Chondrocyte (in vitro differentiated cells): ENCODE results near the gene BUD13. TPM values are rescaled to one million over a fixed set of nuclear protein-coding genes. Genes with fewer than 3 reads are reported as not detected.
"Not testable (repeated sequence)": the region's sequence is repeated elsewhere in the genome, so short reads cannot be mapped to it uniquely, and the experiment has no call there.

ENCODE experiments used
- DNase-seq: peaks from one replicate; pipeline ENCODE4 v3.0.0; 2021; ENCODE audit warnings: mixed read lengths, low spot score
- H3K27ac Mint-ChIP-seq: one replicate; pipeline ENCODE4 v1.8.0; 2021; ENCODE audit warnings: mild to moderate bottlenecking, moderate library complexity, mixed read lengths; ENCODE audit not compliant: unreplicated experiment
- H3K27me3 Mint-ChIP-seq: 2 replicates; pipeline ENCODE4 v1.8.0; 2021; ENCODE audit warnings: low read depth, mixed read lengths
- H3K36me3 Mint-ChIP-seq: 2 replicates; pipeline ENCODE4 v1.8.0; 2021; ENCODE audit warnings: low read depth, mixed read lengths
- H3K4me1 Mint-ChIP-seq: 2 replicates; pipeline ENCODE4 v1.8.0; 2021; ENCODE audit warnings: low read depth, mild to moderate bottlenecking, mixed read lengths
- H3K4me3 Mint-ChIP-seq: one replicate; pipeline ENCODE4 v1.8.0; 2021; ENCODE audit warnings: mild to moderate bottlenecking, moderate library complexity, mixed read lengths; ENCODE audit not compliant: unreplicated experiment
- H3K9me3 Mint-ChIP-seq: 2 replicates; pipeline ENCODE4 v1.8.0; 2021; ENCODE audit warnings: low read depth, mixed read lengths
- CTCF ChIP-seq: fragments of 200-600 bp; sonication (generic); IDR thresholded peaks from 2 replicates; pipeline ENCODE4 v1.5.0; 2021; ENCODE audit warnings: antibody characterized with exemption, mild to moderate bottlenecking, moderate library complexity
- total RNA-seq: library from RNA; stranded (reverse); gene quantifications from 3 replicates; pipeline ENCODE4 v1.2.1, GENCODE V29; 2021

BUD13 gene
- total RNA-seq, 1 donor from 2014 or later = 9.6 TPM

GRCh38 chr11:116762132-116762531 lies 10.7 kb downstream of the BUD13 start:
- Mint-ChIP-seq H3K36me3 (peaks cover 39% of the 10 kb centered on the region), H3K4me3 (no peak overlapping the region), H3K4me1 (no peaks in the 10 kb centered on the region), H3K9me3 (no peaks in the 10 kb centered on the region), H3K27me3 (no peaks in the 10 kb centered on the region), H3K27ac (no peak overlapping the region)
- no peak for TF ChIP-seq CTCF
- DNase-seq = no peak

DNA sequence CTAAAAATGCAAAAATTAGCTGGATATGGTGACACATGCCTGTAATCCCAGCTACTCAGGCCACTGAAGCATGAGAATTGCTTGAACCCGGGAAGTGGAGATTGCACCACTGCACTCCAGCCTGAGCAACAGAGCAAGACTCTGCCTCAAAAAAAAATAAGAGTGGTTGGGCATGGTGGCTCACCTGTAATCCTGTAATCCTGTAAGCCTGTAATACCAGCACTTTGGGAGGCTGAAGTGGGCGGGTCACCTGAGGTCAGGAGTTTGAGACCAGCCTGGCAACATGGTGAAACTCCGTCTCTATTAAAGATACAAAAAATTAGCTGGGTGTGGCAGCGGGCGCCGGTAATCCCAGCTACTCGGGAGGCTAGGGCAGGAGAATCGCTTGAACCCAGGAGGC lies 16.7 kb downstream of the BUD13 start:
- not testable (repeated sequence) for H3K9me3 Mint-ChIP-seq, H3K4me1 Mint-ChIP-seq, H3K27ac Mint-ChIP-seq, H3K27me3 Mint-ChIP-seq, H3K4me3 Mint-ChIP-seq, DNase-seq
- peaks cover 34% of the 10 kb centered on the region for H3K36me3 Mint-ChIP-seq

GRCh38 chr11:116750070-116750718 lies 22.6 kb downstream of the BUD13 start:
- Mint-ChIP-seq H3K4me1 (no peaks in the 10 kb centered on the region), H3K4me3 (no peak overlapping the region), H3K9me3 (no peaks in the 10 kb centered on the region), H3K36me3 (peaks cover 16% of the 10 kb centered on the region), H3K27me3 (no peaks in the 10 kb centered on the region), H3K27ac (no peak overlapping the region)
- no peak for DNase-seq
- TF ChIP-seq CTCF = no peak

GRCh38 chr11:116742104-116742503 lies 30.7 kb downstream of the BUD13 start:
- no peak for DNase-seq
- TF ChIP-seq CTCF = no peak
- Mint-ChIP-seq H3K27ac (peak overlapping the region; percentile 76), H3K36me3 (peaks cover 3% of the 10 kb centered on the region), H3K9me3 (no peaks in the 10 kb centered on the region), H3K27me3 (no peaks in the 10 kb centered on the region), H3K4me1 (peaks cover 25% of the 10 kb centered on the region), H3K4me3 (no peak overlapping the region)

DNA sequence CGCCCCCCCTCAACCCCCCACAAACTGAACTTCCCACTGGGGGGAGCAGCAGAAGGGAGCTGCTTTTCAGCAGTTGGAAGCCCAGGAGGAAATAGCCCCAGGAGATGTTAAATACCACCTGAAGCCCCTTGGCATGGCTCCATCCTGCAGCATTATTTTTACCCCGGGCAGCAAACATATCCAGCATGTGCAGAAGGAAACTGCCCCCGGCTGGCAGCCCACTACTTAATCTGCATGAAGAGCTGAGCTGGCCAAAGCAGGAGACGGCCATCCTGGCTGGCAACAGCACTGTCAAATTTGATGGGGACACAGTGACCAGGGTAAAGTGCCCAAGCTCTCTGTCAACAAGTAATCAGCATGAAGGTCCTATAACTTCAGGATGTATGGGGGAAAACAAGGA lies 32.0 kb downstream of the BUD13 start:
- DNase-seq = no peak
- no peaks in the 10 kb centered on the region for H3K9me3 Mint-ChIP-seq

More for the DNA sequence above, 32.0 kb downstream of the BUD13 start:
- Mint-ChIP-seq H3K27me3 (no peaks in the 10 kb centered on the region), H3K4me1 (peaks cover 25% of the 10 kb centered on the region), H3K36me3 (no peaks in the 10 kb centered on the region), H3K4me3 (no peak overlapping the region), H3K27ac (no peak overlapping the region)
- no peak for TF ChIP-seq CTCF
